RWPE2 (cell line): ENCODE results near the gene SMTN.

ENCODE experiments used
- ATAC-seq: fragments of 200-7000 bp; cut with Tn5 transposase; 3 replicates; pipeline ENCODE4 v1.9.1; 2021; ENCODE audit warnings: low read depth
- DNase-seq: peaks from one replicate; pipeline ENCODE4 v3.0.0-alpha.2; 2020; ENCODE audit warnings: low spot score
- H3K27ac ChIP-seq: fragments of 450-650 bp; 2 replicates; pipeline ENCODE4 v1.5.1; 2017; ENCODE audit warnings: mild to moderate bottlenecking; ENCODE audit not compliant: poor library complexity, severe bottlenecking
- H3K27me3 ChIP-seq: fragments of 250-450 bp; sonication (Bioruptor Pico); 2 replicates; pipeline ENCODE4 v1.5.1; 2021; ENCODE audit warnings: mild to moderate bottlenecking, moderate library complexity; ENCODE audit not compliant: insufficient read depth, poor library complexity, severe bottlenecking
- H3K36me3 ChIP-seq: fragments of 250-450 bp; sonication (Bioruptor Pico); 2 replicates; pipeline ENCODE4 v1.5.1; 2020; ENCODE audit warnings: low read depth, mild to moderate bottlenecking, moderate library complexity
- H3K4me1 ChIP-seq: fragments of 250-450 bp; sonication (Bioruptor Pico); 2 replicates; pipeline ENCODE4 v1.5.1; 2021; ENCODE audit warnings: mild to moderate bottlenecking, moderate library complexity; ENCODE audit not compliant: insufficient read depth, poor library complexity, severe bottlenecking
- H3K4me3 ChIP-seq: fragments of 250-450 bp; sonication (Bioruptor Pico); 2 replicates; pipeline ENCODE4 v1.5.1; 2021; ENCODE audit warnings: mild to moderate bottlenecking, moderate library complexity; ENCODE audit not compliant: severe bottlenecking
- H3K9me3 ChIP-seq: fragments of 250-450 bp; sonication (Bioruptor Pico); 2 replicates; pipeline ENCODE4 v1.5.1; 2021; ENCODE audit warnings: mild to moderate bottlenecking, moderate library complexity; ENCODE audit not compliant: severe bottlenecking
- CTCF ChIP-seq: fragments of 450-650 bp; IDR thresholded peaks from one replicate; pipeline ENCODE4 v1.5.1; 2017; ENCODE audit warnings: mild to moderate bottlenecking, moderate library complexity; ENCODE audit not compliant: poor library complexity, severe bottlenecking

The SMTN gene

GRCh38 chr22:31084811-31085492 lies 3.8 kb downstream of the SMTN start:
- Histone ChIP-seq H3K4me1 (peaks cover 21% of the 10 kb centered on the region), H3K4me3 (peak overlapping the region; percentile 38), H3K27me3 (no peaks in the 10 kb centered on the region), H3K9me3 (no peaks in the 10 kb centered on the region), H3K27ac (peak overlapping the region; percentile 90), H3K36me3 (peaks cover 67% of the 10 kb centered on the region)
- peak; percentile 72 for TF ChIP-seq CTCF
- ATAC-seq (peak; percentile 44), DNase-seq (peak; percentile 77)

- H3K9me3 ChIP-seq, result no peaks in the 10 kb centered on the region
- peaks cover 21% of the 10 kb centered on the region for H3K4me1 ChIP-seq
- peak overlapping the region; percentile 38 for H3K4me3 ChIP-seq
- TF ChIP-seq CTCF, result peak; percentile 39
- DNase-seq (peak; percentile 49), ATAC-seq (no peak)
- H3K27ac ChIP-seq, result peak overlapping the region; percentile 90
- no peaks in the 10 kb centered on the region for H3K27me3 ChIP-seq
- peaks cover 70% of the 10 kb centered on the region for H3K36me3 ChIP-seq
Measured at GRCh38 chr22:31085493-31085824, 4.3 kb downstream of the SMTN start.

- H3K27ac ChIP-seq, result peak overlapping the region; percentile 90
- no peaks in the 10 kb centered on the region for H3K27me3 ChIP-seq
- no peak for TF ChIP-seq CTCF
- H3K9me3 ChIP-seq, result no peaks in the 10 kb centered on the region
- DNase-seq (no peak), ATAC-seq (no peak)
- no peak overlapping the region for H3K4me3 ChIP-seq
- H3K4me1 ChIP-seq, result peaks cover 21% of the 10 kb centered on the region
- H3K36me3 ChIP-seq, result peaks cover 74% of the 10 kb centered on the region
Measured at GRCh38 chr22:31085928-31086327, 4.8 kb downstream of the SMTN start.

- ATAC-seq (no peak), DNase-seq (peak; percentile 51)
- Histone ChIP-seq H3K4me3 (no peak overlapping the region), H3K27ac (peak overlapping the region; percentile 90), H3K27me3 (no peaks in the 10 kb centered on the region), H3K4me1 (peaks cover 21% of the 10 kb centered on the region), H3K9me3 (no peaks in the 10 kb centered on the region), H3K36me3 (peaks cover 83% of the 10 kb centered on the region)
- TF ChIP-seq CTCF, result no peak
Measured at GRCh38 chr22:31086703-31087330, 5.7 kb downstream of the SMTN start.

GRCh38 chr22:31087744-31088215 lies 6.7 kb downstream of the SMTN start:
- no peak overlapping the region for H3K4me3 ChIP-seq
- peaks cover 92% of the 10 kb centered on the region for H3K36me3 ChIP-seq
- DNase-seq (no peak), ATAC-seq (no peak)
- H3K27ac ChIP-seq, result no peak overlapping the region
- no peaks in the 10 kb centered on the region for H3K9me3 ChIP-seq
- no peaks in the 10 kb centered on the region for H3K27me3 ChIP-seq
- peaks cover 15% of the 10 kb centered on the region for H3K4me1 ChIP-seq
- TF ChIP-seq CTCF, result no peak
